Islet of Langerhans (tissue), 1 donor: Measurements from ENCODE around the gene AXIN2.

ENCODE experiments used
- FAIRE-seq: peaks from one replicate; lab custom pipeline; 2011; peaks lifted over from hg19 to GRCh38; lab: Jason Lieb, UNC

The AXIN2 gene, protein sequence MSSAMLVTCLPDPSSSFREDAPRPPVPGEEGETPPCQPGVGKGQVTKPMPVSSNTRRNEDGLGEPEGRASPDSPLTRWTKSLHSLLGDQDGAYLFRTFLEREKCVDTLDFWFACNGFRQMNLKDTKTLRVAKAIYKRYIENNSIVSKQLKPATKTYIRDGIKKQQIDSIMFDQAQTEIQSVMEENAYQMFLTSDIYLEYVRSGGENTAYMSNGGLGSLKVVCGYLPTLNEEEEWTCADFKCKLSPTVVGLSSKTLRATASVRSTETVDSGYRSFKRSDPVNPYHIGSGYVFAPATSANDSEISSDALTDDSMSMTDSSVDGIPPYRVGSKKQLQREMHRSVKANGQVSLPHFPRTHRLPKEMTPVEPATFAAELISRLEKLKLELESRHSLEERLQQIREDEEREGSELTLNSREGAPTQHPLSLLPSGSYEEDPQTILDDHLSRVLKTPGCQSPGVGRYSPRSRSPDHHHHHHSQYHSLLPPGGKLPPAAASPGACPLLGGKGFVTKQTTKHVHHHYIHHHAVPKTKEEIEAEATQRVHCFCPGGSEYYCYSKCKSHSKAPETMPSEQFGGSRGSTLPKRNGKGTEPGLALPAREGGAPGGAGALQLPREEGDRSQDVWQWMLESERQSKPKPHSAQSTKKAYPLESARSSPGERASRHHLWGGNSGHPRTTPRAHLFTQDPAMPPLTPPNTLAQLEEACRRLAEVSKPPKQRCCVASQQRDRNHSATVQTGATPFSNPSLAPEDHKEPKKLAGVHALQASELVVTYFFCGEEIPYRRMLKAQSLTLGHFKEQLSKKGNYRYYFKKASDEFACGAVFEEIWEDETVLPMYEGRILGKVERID

DNA sequence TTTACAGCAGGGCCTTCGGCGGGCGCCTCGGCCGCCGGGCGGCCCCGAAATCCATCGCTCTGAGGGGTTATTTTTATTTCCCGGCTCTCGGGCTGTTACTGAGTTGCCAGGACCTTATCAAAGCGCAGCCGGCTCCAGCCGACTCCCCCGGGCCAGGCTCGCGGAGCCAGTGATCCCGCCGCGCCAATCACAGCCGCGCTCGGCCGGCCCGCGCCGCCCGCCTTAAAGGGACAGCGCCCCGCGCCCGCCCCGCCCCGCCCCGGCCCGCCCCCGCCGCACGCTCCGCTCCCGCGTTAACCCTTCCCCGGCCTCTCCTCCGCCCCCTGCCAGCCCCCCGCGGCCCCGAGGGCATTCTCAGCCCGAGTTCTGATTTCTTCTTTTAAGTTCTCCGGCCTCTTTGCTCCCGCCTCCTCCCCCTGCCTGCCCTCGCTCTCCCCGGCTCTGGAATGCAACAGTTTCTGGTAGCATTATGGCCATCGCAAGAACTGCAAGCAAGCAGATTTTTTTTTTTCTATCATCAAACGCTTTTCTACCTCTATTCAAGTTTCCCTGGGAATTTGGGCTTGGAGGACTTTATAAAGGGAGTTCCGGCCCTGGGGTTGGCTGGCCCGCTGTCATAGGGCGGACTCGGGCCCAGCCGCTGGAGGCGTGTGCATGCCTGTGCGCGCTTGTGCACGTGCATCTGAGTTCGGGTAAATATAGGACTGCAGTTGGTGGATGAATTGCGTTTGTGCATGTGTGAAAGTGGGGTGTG, at the start of gene AXIN2:
Gene AXIN2, minus strand, starts transcription at position 197 of the 754 bp plus-strand sequence. CDS start 3,028 bp downstream, outside the sequence.
- no peak for FAIRE-seq

DNA sequence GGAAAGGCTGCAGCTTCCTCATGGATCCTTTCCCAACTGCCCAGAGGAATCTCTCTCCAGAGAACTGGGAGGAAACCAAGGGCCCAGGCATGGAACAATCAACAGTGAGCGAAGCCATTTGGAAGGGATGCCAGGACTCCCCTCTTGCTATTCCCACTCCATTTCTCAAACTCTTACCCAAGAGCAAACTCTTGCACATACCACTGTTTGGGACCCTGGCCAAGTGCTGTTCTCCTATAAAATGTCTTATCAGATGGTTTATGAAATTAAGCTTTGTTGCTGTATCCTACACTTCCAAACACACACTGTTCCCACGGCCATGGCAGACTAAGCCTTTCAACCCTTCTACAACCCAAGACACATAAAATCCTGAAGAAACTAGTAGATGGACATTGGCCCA, 48.3 kb upstream of the AXIN2 start:
- FAIRE-seq = no peak

DNA sequence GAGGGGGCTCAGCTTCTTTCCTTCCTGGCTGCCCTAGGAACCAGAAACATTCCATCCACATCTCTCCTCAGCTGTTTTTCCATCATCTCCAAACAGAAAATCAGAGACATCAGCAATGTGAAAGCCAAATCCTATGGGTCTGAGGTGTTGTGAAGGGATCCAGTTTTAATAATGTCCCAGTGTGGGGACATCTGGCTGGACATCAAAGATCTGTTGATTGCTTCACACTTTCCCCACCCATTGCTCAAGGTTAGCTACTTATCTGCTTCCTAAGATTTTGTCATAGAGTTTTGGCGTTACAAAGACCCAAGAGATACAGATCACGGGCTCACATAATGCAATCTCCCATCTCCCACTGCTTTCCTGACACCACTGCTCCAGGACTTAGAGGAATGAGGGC, 47.8 kb upstream of the AXIN2 start:
- no peak for FAIRE-seq

DNA sequence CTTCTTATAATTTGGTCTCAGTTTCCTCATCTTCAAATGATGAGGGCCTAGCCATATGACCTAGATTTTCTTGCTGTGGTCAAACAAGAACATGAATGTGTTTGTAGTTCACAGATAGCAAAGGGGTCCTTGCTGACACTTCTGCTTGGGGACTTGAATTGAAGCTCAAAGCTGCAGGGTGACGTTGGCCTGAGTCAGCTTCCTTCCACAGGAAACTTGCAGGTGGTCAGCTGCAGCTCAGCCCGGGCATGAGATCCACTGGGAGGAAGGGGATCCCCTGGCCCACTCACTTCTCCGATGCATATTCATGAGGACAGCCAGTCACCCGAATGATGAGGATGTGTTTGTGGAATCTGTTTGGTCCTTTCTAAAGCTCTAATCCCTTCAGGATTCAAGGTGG, 42.6 kb upstream of the AXIN2 start:
- no peak for FAIRE-seq

DNA sequence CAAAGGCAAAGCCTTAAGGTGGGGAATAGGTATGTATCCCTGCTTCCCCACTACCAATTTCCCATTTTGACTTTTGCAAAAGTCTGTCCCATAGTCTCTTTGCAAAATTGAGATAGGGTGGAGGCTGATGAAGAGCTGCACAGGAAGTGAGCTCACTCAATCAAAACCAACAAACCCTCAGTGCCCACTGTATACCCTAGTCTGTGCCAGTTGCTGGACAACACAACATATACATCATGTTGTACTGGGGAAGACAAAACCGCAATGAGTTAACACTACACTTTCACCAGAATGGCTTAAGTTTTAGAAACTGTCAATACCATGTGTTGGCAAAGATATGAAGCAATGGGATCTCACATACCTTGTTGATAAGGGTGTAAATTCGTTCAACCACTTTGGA, 40.4 kb upstream of the AXIN2 start:
- FAIRE-seq = no peak

DNA sequence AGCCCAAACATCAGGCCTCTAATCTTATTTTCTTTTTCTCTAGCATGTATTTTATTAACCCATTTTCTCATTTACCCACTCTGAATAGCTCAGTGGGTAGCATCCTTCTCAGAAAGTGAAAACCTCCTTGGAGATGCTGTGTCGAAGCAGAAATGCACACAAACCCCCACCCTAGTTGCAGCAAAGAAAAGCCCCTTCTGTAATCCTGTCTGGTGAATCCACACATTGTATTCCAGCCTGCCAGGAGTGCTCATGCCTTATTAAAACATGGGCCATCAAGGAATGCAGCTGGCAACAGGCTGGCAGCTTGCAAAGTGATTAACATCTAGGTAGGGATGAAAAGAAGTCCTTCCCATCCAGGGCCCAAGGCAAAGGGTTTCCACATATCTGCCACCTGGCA, 39.7 kb upstream of the AXIN2 start:
- FAIRE-seq = no peak

DNA sequence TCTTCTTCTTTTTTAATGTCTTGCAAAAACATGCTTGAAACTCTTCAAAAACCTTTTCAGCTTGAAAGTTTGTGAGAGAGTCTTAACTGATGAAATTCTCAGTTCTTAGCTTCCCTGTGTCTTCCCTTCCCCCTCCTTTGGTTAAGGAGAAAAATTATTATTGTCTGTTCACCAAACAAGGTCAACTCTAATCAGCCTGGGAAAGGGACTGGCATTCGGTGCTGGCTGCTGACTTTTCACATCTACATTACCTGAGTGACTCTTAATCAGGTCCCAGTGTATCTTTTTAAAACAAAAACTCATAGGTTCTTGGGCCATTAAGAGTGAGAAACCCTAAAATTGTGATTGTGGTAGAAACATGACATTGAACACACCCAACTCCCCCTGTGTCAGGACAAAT, 39.1 kb upstream of the AXIN2 start:
- FAIRE-seq = no peak

DNA sequence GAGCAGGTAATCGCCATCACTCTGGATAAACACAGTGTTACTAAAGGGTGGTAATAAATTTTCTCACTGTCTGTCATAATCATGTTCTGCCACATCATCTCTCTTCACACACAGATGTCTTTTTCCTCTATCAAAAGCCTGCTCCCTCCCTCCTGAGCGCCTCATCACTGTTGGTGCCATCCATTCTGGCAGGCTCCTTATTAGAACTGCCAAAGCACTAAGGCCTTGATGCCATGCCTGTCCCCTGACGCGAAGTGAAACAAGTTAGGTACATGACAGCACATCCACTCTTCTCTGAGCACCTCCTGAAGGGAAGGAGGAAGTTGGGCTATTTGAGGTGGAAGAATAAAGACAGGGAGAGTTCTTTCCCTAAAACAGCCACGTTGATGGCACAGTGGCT, 38.2 kb upstream of the AXIN2 start:
- FAIRE-seq = no peak

DNA sequence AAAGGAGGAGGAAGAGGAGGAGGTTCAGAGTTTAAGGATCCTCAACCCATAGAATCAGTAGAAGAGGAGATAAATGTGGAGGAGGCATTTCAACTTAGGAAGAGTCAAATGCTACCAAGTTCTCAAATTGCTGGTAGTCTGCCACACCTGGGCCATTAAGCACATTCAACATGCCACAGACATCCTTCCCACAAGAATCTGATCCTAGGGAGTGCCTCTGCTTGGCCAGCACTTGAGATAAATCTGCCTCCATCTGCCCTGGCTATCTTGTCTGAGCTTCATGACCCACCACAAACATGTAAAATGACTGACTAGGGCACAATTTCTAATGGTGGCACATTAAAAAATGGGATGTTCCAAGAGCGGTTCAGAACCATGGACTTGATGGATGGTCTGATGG, 37.3 kb upstream of the AXIN2 start:
- FAIRE-seq = no peak

DNA sequence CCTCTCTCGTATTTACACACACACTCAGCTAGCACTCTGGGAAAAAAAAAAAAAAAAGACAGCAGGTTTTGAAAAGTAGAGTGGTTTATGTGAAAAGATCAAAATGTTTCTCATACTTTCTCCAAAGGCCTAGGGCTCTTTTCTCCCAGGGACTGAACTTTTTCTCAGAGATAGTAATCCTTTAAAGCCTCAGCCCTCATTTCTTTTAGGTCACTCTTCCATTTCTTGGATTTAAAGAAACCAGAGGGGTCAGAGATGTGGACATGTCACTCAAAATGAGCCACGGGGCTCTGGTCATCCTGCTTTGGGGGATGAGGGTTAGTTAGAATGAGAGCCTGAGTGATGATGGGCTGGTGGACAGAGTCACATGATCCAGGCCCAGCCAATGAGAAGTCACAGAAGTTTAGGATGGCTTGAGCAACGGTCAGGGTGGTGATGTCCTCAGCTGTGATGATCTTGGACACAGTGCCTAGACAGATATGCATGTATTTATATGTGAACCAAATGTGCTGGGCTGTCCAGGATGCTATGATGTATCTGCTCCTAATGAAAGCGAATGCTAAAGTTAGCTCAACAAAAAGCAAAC, 33.7 kb upstream of the AXIN2 start:
- no peak for FAIRE-seq

DNA sequence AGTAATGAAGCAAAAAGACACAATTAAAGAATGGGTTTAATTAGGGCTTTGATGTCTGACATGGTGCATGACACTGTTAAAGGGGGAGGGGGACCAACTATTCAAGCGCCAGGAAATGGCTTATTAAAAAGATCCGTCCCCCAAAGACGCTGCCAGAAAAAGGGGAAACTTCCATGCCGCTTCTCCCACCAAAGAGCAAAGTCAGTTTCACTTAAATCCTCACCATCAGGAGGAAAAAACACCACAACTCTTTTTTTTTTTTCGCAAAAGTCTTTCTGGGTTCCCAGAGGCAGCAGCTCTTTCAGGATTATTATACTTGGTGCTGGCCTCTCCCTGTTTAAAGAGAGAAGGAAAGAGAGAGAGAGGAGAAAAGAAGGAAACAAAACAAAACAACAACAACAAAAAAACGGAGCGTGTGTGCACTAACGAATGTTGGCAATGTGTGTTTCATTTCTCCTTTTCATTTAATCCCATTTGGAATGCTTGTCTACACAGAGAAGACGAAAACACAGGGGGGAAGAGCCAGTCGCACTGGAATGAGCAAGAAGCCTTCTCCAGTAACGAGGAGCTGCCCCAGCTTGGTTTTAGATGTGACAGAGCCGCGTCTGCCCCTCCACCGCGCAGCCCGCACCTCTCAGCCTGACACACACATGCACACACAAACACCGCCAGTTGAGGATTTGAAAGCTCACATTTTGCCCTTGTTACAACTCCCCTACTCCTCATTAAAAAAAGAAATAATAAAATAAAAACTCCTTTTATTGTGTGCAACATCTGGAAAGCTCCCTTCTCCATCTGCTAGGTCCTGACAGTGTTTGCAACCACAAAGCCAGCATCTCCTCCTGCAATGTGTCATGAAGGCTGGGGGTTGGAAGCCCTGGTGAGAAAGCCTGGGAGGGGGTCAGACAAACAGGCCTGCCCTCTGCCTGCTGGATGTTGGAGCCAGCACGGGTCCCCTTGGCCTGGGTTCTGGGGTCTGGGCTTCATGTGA, 32.7 kb upstream of the AXIN2 start:
- FAIRE-seq = no peak

DNA sequence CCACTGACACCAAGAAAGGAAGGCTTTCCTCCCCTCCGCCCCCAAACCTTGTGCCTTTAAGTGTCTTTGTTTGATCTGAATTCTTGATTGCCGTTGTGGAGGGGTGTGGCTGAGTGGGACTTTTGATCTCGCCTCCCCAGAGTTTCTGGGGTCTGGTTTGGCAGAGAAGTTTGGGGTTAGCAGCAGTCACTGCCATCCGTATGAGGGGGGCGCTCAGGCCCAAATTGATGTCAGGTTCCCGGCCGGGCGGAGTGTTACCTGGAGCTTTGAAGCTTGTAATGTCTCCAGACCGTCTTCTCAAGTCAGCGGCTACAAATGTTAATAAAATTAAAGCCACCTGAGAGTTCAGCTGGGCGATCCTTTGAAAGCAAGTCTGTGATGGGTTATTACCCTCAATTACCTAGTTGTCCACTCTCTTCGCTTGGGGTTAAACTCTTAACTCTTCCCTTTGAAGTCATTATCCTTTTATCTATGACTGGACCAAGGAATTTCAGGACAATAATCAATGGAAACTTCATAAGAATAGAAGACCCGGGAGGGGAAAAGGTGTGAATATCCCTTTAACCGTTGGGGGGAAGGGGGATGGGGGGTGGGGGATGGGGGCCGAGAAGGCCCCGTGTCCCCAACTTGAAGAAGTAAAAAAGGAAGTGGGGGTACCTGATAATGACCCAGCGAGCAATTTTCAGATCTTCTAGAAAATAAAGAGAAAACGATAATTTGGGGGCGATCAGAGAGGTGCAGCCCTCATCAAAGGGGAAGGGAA, 31.8 kb upstream of the AXIN2 start:
- no peak for FAIRE-seq

DNA sequence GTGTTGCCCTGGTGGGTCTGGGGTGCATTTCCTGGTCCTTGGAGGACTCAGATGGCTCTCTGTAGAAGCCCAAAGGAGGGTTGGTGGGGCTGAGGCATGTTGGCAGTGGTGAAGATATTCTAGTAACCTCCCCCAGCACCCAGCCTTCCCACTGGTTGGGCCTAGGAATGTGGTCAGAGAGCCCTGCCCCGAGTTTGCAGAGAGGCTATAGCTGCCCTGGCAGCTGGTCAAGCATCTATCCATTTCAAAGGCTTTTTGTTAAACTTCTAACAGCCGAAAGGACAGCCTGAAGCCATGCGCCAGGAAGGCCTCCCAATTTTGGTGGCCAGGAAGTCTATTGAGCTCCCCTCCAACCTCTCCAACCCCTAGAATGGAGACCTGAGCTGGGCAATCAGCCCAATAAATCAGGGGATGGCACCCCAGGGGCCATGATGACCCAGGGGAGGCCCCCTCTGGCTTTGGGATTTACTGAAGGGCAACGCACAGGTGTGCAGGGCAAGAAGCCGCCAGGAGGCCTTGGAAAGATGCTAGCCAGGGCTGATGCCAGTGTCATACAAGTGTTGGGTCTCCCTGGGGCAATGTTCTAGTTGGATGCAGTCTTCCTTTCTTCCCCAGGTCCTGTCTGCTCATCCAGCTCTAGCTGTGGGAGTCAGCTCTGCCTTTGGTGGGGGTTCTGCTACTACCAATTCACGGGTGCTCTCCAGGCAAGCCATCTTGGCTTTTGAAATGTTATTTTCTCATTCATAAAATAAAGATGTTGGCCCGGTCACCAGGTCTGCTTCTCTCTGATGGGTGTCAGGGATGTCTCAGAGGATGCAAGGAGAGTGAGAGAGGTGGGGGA, 30.9 kb upstream of the AXIN2 start:
- no peak for FAIRE-seq

DNA sequence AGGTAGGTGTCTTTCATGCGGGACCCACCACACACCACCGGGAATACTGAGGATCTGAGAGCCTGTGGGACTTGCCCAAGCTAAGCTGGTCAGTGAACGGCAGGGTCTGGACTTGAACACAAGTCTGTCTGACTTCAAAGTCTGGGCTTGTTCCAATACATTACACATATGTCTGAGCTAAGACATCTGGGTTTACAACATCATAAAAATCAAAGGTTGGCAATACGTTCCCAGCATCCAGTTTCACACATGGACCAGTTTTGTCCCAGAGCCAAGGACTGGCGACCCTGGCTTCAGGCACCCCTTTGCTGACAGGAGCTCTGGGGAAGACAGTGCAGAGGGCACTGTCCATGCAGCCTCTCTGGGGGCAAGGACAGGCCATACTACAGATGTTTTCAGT, 27.9 kb upstream of the AXIN2 start:
- no peak for FAIRE-seq

DNA sequence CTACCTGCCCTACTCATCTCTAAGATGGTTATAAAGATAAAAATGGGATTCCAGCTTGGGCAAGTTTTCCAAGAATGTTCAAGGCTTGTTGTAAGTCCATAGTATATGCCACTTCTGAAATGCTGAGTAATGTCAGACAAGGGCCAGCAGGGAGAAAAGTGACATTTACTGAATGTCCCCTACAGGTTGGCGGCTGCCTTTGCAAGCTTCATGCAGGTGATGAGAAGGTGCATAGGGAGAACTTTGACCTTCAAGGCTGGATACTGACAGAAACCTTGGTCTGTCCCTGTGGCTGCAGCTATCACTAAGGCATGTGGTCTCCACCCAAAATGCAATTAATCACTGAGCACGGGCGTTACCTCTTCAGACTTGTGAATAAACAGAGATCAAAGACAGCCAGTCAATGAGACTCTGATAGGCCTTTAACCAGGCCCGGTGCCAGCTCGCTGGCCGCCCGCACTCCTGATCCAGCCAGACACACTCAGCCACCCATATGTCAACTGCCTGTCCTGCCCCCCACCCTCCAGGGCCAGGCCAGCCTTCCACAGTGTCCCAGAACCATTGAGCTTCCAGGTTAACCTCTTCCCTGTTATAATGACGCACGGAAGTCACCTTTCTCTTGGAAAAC, 26.8 kb upstream of the AXIN2 start:
- FAIRE-seq = no peak

DNA sequence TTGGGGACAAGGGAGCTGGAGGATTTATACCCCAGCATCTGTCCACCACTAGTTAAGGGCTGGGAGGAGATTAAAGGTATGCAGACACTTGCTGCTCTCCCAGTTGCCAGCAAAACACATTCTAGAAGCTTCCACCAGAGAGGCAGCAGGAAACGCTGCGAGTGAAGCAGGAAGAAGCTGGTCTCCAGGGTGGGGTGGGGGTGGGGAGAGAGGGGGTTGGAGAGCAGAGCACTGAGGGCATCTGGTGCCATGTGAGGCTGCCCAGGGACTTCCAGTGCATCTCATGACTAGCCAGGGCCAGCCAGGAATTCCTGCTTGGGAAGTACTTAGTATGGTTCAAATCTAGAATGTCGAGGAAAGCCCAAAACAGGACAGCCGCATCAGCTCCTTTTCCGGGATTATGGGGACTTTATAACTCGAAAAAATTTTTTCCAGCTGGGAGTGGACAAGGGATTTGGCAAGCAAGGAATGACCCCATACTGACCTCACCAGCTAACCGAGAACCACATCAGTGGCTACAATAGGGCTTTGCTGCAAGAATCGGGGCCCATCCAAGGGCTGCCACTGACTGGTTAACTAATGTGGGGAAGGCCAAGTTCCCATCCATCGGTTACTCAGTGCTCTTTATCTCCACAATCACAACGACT, 26.2 kb upstream of the AXIN2 start:
- FAIRE-seq = no peak

DNA sequence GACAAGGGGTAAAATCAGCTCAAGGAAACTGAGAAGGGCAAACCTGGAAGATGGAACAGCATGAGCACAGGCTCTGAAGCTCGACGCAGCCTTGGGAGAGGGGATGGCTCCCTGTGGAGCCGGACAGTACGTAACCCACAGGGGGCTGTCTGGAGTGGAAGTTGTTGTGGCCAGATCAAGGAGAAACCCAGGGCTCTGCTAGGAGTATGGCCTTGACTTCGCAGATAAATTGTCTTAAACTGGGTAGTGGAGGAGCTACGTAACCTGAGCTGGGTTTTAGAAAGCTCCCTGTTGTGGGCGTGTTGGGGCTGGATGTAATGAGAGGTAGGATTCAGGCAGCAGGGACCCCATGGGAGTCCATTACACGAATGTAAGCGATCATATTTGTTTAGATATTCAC, 25.5 kb upstream of the AXIN2 start:
- FAIRE-seq = no peak
